Uterus (tissue), 4 donors: ENCODE measurements around the gene ALDH1A3. TPM values are rescaled to one million over a fixed set of nuclear protein-coding genes. Genes with fewer than 3 reads are reported as not detected.

Experiments used
- DNase-seq, 2 donors: peaks; one replicate each; pipeline ENCODE4 v3.0.0-alpha.2; 2019 to 2020
- H3K27ac ChIP-seq, 2 donors: fragments of 200-600 bp; sonication (generic); 1 replicate in 1 of 2; 2 replicates in 1 of 2; pipeline ENCODE4 v1.5.1; 2016 to 2018
- H3K27me3 ChIP-seq, 2 donors: fragments of 200-600 bp; sonication (generic); one replicate each; pipeline ENCODE4 v1.5.1; 2018 to 2019; ENCODE audit warnings: control low read depth in 1 of 2
- H3K36me3 ChIP-seq, 2 donors: fragments of 200-600 bp; sonication (generic); one replicate each; pipeline ENCODE4 v1.5.1; 2019; ENCODE audit warnings: control low read depth in 1 of 2
- H3K4me1 ChIP-seq, 2 donors: fragments of 200-600 bp; sonication (generic); one replicate each; pipeline ENCODE4 v1.5.1; 2018 to 2019; ENCODE audit warnings: control low read depth in 1 of 2
- H3K4me3 ChIP-seq, 2 donors: fragments of 200-600 bp; sonication (generic); 1 replicate in 1 of 2; 2 replicates in 1 of 2; pipeline ENCODE4 v1.5.1; 2018 to 2019; ENCODE audit warnings: mild to moderate bottlenecking in 1 of 2
- H3K9me3 ChIP-seq, 2 donors: fragments of 200-600 bp; sonication (generic); one replicate each; pipeline ENCODE4 v1.5.1; 2019; ENCODE audit warnings: control low read depth in 1 of 2
- CTCF ChIP-seq, 4 experiments: fragments of 200-600 bp in 2 of 4; fragments of 450-650 bp in 2 of 4; sonication (generic) in 2 of 4; IDR thresholded peaks; one replicate each; pipeline ENCODE4 v1.5.1; 2016 to 2019; ENCODE audit warnings: antibody characterized with exemption in 4 of 4, mild to moderate bottlenecking in 2 of 4, moderate library complexity in 1 of 4
- POLR2A ChIP-seq, 2 donors: fragments of 450-650 bp; IDR thresholded peaks; one replicate each; pipeline ENCODE4 v1.6.1; 2016; ENCODE audit warnings: antibody characterized with exemption in 2 of 2, mild to moderate bottlenecking in 1 of 2, moderate library complexity in 1 of 2
- intact Hi-C: fragments of 100-400 bp; cut with DNase I; formaldehyde crosslinking; loops from one replicate; pipeline ENCODE4 v1.15.1; 2023; ENCODE audit warnings: low total_unique reads
- total RNA-seq, 4 donors: library from RNA; depleted of rRNA in 3 of 4; stranded (reverse); fragments of >200 nt in 3 of 4; gene quantifications; one replicate each; pipeline versions ENCODE4 v1.1.0 to v1.2.4, GENCODE V29; 2014 to 2023
- donor health status: DM: yes; HTN: yes; CAD: no.

The ALDH1A3 gene
- total RNA-seq, 4 donors from 2014 or later = 15.6 to 55.2 (median 26.4) TPM

- Histone ChIP-seq H3K27ac (no peak overlapping the region), H3K36me3 (no peaks in the 10 kb centered on the region), H3K4me3 (no peak overlapping the region), H3K4me1 (no peaks in the 10 kb centered on the region), H3K27me3 (no peaks in the 10 kb centered on the region), H3K9me3 (no peaks in the 10 kb centered on the region)
- no peak for TF ChIP-seq POLR2A (IDR thresholded peaks at IDR 0.05)
- no peak for TF ChIP-seq CTCF (IDR thresholded peaks at IDR 0.05)
- no peak for DNase-seq
- intact Hi-C loops = no loop called here
Measured at GRCh38 chr15:100885811-100886210, 6.2 kb downstream of the ALDH1A3 start.

GRCh38 chr15:100887211-100887913, 7.7 kb downstream of the ALDH1A3 start:
- no peaks in the 10 kb centered on the region for H3K9me3 ChIP-seq
- no peak overlapping the region for H3K27ac ChIP-seq
- H3K4me1 ChIP-seq = no peaks in the 10 kb centered on the region
- no peaks in the 10 kb centered on the region for H3K36me3 ChIP-seq
- no peaks in the 10 kb centered on the region for H3K27me3 ChIP-seq
- peak in 1 of 2 donors; percentile 16 for DNase-seq
- TF ChIP-seq POLR2A (IDR thresholded peaks at IDR 0.05) (no peak), CTCF (IDR thresholded peaks at IDR 0.05) (no peak)
- intact Hi-C loops = no loop called here
- H3K4me3 ChIP-seq = no peak overlapping the region

- H3K9me3 ChIP-seq = no peaks in the 10 kb centered on the region
- no peaks in the 10 kb centered on the region for H3K27me3 ChIP-seq
- intact Hi-C loops = no loop called here
- no peak for TF ChIP-seq CTCF (IDR thresholded peaks at IDR 0.05)
- TF ChIP-seq POLR2A (IDR thresholded peaks at IDR 0.05) = peak in 1 of 2 donors; percentile 36
- no peak overlapping the region for H3K4me3 ChIP-seq
- peak overlapping the region; percentile 49 to 51 for H3K27ac ChIP-seq
- no peaks in the 10 kb centered on the region for H3K36me3 ChIP-seq
- peak; percentile 70 to 79 for DNase-seq
- H3K4me1 ChIP-seq = no peaks in the 10 kb centered on the region
Measured at GRCh38 chr15:100889385-100890050, 9.9 kb downstream of the ALDH1A3 start.

GRCh38 chr15:100890051-100890720, 10.6 kb downstream of the ALDH1A3 start:
- intact Hi-C loops = no loop called here
- TF ChIP-seq CTCF (IDR thresholded peaks at IDR 0.05) = no peak
- no peak for TF ChIP-seq POLR2A (IDR thresholded peaks at IDR 0.05)
- no peaks in the 10 kb centered on the region for H3K27me3 ChIP-seq
- no peaks in the 10 kb centered on the region for H3K36me3 ChIP-seq
- H3K27ac ChIP-seq = peak overlapping the region; percentile 45 to 49
- H3K9me3 ChIP-seq = no peaks in the 10 kb centered on the region
- no peak overlapping the region for H3K4me3 ChIP-seq
- no peaks in the 10 kb centered on the region for H3K4me1 ChIP-seq
- DNase-seq = peak in 1 of 2 donors; percentile 5

GRCh38 chr15:100890850-100891249, 11.2 kb downstream of the ALDH1A3 start:
- Histone ChIP-seq H3K27me3 (no peaks in the 10 kb centered on the region), H3K27ac (no peak overlapping the region), H3K9me3 (no peaks in the 10 kb centered on the region), H3K36me3 (no peaks in the 10 kb centered on the region), H3K4me3 (no peak overlapping the region), H3K4me1 (no peaks in the 10 kb centered on the region)
- peak in 1 of 2 donors; percentile 9 for DNase-seq
- intact Hi-C loops = no loop called here
- no peak for TF ChIP-seq POLR2A (IDR thresholded peaks at IDR 0.05)
- no peak for TF ChIP-seq CTCF (IDR thresholded peaks at IDR 0.05)
